Measurements from ENCODE around the gene TNS4.

The TNS4 gene

DNA sequence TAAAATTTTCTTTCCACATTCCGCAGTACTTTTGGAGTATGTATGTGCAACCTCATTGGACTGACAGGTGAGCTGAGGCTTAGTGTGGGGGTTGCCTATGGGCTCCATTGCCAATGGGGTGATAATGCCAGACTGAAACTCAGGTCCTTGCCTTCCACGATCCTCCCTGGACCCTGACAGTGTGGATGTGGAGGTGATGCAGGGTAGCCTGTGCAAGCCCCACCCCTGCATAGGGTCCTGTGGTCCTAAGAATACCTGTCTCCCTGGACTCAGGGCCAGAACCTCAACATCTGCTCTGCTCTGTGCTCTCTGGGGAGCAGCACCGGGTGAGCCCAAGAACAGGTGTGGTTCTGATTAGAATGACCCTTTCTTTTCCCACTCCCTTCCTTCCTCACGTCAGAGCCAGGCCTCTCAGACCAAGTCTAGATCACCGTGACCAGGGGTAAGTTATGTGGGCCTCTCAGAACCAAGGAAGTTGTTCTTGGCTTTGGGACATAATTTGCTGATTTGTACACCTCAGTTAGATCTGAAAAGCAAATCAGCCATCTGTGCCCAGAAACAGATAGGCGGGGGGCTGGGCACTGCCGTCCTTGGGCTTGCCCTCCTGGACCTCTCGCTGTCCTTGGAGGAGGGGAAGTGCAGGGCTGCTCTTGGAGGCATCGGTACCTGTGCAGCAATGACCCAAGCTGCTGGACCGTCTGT lies 8.4 kb upstream of the TNS4 start:
- Histone ChIP-seq H3K27me3 (ENCODE audit: control insufficient read depth, insufficient read depth, low read length) (no peaks in the 10 kb centered on the region), H3K9me3 (ENCODE audit: control insufficient read depth, low read length) (no peaks in the 10 kb centered on the region), H3K9ac (ENCODE audit: low read length) (no peak overlapping the region), H3K4me3 (ENCODE audit: low read length) (no peak overlapping the region), H3K4me1 (ENCODE audit: control insufficient read depth, insufficient read depth, low read length) (no peaks in the 10 kb centered on the region), H3K36me3 (ENCODE audit: control insufficient read depth, insufficient read depth, low read length) (no peaks in the 10 kb centered on the region)

DNA sequence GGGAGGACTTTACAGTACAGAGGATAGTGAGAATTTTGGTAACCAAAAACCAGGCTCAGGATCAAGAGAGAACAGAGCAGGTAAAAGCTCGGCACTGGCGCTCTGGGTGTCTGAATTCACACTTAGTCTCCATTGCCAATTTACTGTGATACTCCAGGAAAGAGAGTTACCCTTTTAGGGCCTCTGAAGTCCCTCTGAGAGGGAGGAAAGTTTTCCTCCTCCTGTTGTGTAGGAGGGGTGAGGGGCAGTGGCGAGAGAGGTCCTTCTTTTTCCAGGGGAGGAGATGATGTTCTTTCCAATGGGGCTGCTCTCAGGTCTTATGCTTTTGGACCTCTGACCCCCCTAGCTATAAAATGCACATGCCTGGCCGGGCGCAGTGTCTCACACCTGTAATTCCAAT lies 5.4 kb upstream of the TNS4 start:
- H3K27me3 ChIP-seq (ENCODE audit: control insufficient read depth, insufficient read depth, low read length): no peaks in the 10 kb centered on the region

DNA sequence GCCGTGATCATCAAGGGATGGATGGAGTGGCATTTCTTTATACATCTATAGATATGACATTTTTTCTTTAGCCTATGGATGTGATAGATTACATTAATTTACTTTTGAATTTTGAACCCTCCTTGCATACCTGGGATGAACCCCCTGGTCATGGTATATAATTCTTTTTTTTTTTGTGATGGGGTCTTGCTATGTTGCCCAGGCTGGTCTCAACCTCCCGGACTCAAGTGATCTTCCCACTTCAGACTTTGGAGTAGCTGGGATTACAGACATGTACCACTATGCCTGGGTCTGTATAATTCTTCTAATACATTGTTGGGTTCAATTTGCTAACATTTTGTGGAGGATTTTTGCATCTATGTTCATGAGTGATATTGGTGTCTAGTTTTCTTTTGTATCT lies 1.7 kb upstream of the TNS4 start:
- H3K9ac ChIP-seq (ENCODE audit: low read length): no peak overlapping the region
- H3K4me1 ChIP-seq (ENCODE audit: control insufficient read depth, insufficient read depth, low read length): peaks cover 34% of the 10 kb centered on the region
- no peak overlapping the region for H3K4me3 ChIP-seq (ENCODE audit: low read length)
- H3K27me3 ChIP-seq (ENCODE audit: control insufficient read depth, insufficient read depth, low read length): no peaks in the 10 kb centered on the region
- no peaks in the 10 kb centered on the region for H3K36me3 ChIP-seq (ENCODE audit: control insufficient read depth, insufficient read depth, low read length)
- H3K9me3 ChIP-seq (ENCODE audit: control insufficient read depth, low read length): no peaks in the 10 kb centered on the region

More for the DNA sequence above, 5.4 kb upstream of the TNS4 start:
- H3K9ac ChIP-seq (ENCODE audit: low read length): no peak overlapping the region
- H3K4me1 ChIP-seq (ENCODE audit: control insufficient read depth, insufficient read depth, low read length): peaks cover 4% of the 10 kb centered on the region
- H3K36me3 ChIP-seq (ENCODE audit: control insufficient read depth, insufficient read depth, low read length): no peaks in the 10 kb centered on the region
- no peaks in the 10 kb centered on the region for H3K9me3 ChIP-seq (ENCODE audit: control insufficient read depth, low read length)
- H3K4me3 ChIP-seq (ENCODE audit: low read length): no peak overlapping the region

DNA sequence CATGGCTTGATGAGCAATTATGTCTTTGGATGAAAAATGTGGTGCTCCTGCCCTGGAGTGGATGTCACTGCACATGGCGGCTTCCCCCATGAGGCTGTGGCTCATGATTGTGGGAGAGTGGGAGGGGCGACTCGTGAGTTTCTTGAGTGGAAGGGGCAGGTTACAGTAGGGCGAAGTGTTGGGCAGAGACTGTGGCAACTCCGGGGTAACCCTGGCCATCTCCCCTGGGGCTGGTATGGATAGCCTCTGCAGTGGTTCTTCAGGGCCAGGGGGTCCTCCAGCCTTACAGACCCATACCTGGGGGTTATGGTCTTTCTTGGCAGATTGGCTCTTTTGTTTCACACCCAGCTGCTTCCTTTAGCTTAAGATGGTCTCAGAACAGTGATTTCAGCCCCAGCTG lies 1.3 kb upstream of the TNS4 start:
- H3K36me3 ChIP-seq (ENCODE audit: control insufficient read depth, insufficient read depth, low read length): no peaks in the 10 kb centered on the region
- H3K9me3 ChIP-seq (ENCODE audit: control insufficient read depth, low read length): no peaks in the 10 kb centered on the region
- no peaks in the 10 kb centered on the region for H3K27me3 ChIP-seq (ENCODE audit: control insufficient read depth, insufficient read depth, low read length)
- H3K4me1 ChIP-seq (ENCODE audit: control insufficient read depth, insufficient read depth, low read length): peaks cover 38% of the 10 kb centered on the region
- no peak overlapping the region for H3K4me3 ChIP-seq (ENCODE audit: low read length)
- H3K9ac ChIP-seq (ENCODE audit: low read length): no peak overlapping the region

- peak overlapping the region; percentile 5 for H3K9ac ChIP-seq (ENCODE audit: low read length)
Observed at GRCh38 chr17:40500709-40501108, 714 bp downstream of the TNS4 start.

DNA sequence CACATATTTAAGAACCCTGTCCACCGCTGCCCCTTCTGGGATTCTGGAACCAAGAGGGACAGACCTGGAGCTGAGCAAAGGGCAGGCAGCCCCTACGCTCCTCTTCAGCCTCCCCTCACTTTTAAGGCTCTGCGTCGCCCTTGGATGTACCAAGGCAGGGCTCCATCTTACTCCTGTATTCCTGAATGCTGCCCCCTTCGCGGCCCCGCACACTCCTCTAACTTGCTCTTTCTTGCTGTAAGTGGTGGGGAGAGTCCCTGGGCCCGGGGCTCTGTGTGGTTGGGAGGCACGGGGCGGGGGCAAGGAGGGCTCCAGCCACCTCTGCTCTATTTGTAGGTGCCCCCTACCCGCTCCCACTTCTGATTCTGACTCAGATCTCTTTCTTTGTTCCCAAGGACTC lies 1.2 kb downstream of the TNS4 start:
- Histone ChIP-seq H3K9ac (ENCODE audit: low read length) (peak overlapping the region; percentile 5), H3K9me3 (ENCODE audit: control insufficient read depth, low read length) (no peaks in the 10 kb centered on the region), H3K4me3 (ENCODE audit: low read length) (peak overlapping the region; percentile 28), H3K4me1 (ENCODE audit: control insufficient read depth, insufficient read depth, low read length) (peaks cover 41% of the 10 kb centered on the region), H3K36me3 (ENCODE audit: control insufficient read depth, insufficient read depth, low read length) (no peaks in the 10 kb centered on the region), H3K27me3 (ENCODE audit: control insufficient read depth, insufficient read depth, low read length) (no peaks in the 10 kb centered on the region)

More at GRCh38 chr17:40500709-40501108, 714 bp downstream of the TNS4 start:
- no peak overlapping the region for H3K4me3 ChIP-seq (ENCODE audit: low read length)
- no peaks in the 10 kb centered on the region for H3K9me3 ChIP-seq (ENCODE audit: control insufficient read depth, low read length)
- no peaks in the 10 kb centered on the region for H3K36me3 ChIP-seq (ENCODE audit: control insufficient read depth, insufficient read depth, low read length)
- H3K27me3 ChIP-seq (ENCODE audit: control insufficient read depth, insufficient read depth, low read length): no peaks in the 10 kb centered on the region
- H3K4me1 ChIP-seq (ENCODE audit: control insufficient read depth, insufficient read depth, low read length): peaks cover 41% of the 10 kb centered on the region

- peak overlapping the region; percentile 48 for H3K9ac ChIP-seq (ENCODE audit: low read length)
- no peaks in the 10 kb centered on the region for H3K36me3 ChIP-seq (ENCODE audit: control insufficient read depth, insufficient read depth, low read length)
- no peaks in the 10 kb centered on the region for H3K9me3 ChIP-seq (ENCODE audit: control insufficient read depth, low read length)
- no peaks in the 10 kb centered on the region for H3K27me3 ChIP-seq (ENCODE audit: control insufficient read depth, insufficient read depth, low read length)
- H3K4me3 ChIP-seq (ENCODE audit: low read length): peak overlapping the region; percentile 28
- H3K4me1 ChIP-seq (ENCODE audit: control insufficient read depth, insufficient read depth, low read length): peaks cover 41% of the 10 kb centered on the region
Observed at GRCh38 chr17:40499551-40500189, 1.8 kb downstream of the TNS4 start.

- no peak overlapping the region for H3K4me3 ChIP-seq (ENCODE audit: low read length)
Observed at GRCh38 chr17:40498281-40499084, 2.9 kb downstream of the TNS4 start.

DNA sequence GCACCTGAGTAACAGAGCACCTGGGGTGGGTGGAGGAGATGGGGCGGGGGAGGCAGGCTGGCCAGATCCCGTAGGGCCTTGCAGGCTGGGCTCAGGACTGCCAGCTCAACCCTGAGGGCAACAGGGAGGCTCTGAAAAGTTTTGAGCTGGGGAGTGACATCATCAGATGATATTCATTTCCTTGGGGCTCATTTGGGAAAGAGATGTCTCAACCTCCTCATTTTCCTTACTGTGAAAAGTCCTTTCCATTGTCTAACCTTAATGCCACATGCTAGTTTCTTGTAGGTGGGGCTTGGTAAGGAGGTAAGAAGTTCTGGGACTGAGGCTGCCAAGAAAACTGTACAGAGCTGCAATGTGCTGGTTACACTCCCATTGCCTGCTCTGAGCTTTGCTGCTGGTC lies 3.7 kb downstream of the TNS4 start:
- Histone ChIP-seq H3K4me3 (ENCODE audit: low read length) (no peak overlapping the region), H3K36me3 (ENCODE audit: control insufficient read depth, insufficient read depth, low read length) (no peaks in the 10 kb centered on the region), H3K27me3 (ENCODE audit: control insufficient read depth, insufficient read depth, low read length) (no peaks in the 10 kb centered on the region), H3K9ac (ENCODE audit: low read length) (no peak overlapping the region), H3K4me1 (ENCODE audit: control insufficient read depth, insufficient read depth, low read length) (peaks cover 41% of the 10 kb centered on the region), H3K9me3 (ENCODE audit: control insufficient read depth, low read length) (no peaks in the 10 kb centered on the region)

More at GRCh38 chr17:40498281-40499084, 2.9 kb downstream of the TNS4 start:
- Histone ChIP-seq H3K27me3 (ENCODE audit: control insufficient read depth, insufficient read depth, low read length) (no peaks in the 10 kb centered on the region), H3K9me3 (ENCODE audit: control insufficient read depth, low read length) (no peaks in the 10 kb centered on the region), H3K4me1 (ENCODE audit: control insufficient read depth, insufficient read depth, low read length) (peaks cover 41% of the 10 kb centered on the region), H3K36me3 (ENCODE audit: control insufficient read depth, insufficient read depth, low read length) (no peaks in the 10 kb centered on the region), H3K9ac (ENCODE audit: low read length) (no peak overlapping the region)

GRCh38 chr17:40496634-40497420 lies 4.6 kb downstream of the TNS4 start:
- H3K27me3 ChIP-seq (ENCODE audit: control insufficient read depth, insufficient read depth, low read length): no peaks in the 10 kb centered on the region

GRCh38 chr17:40496170-40496569 lies 5.3 kb downstream of the TNS4 start:
- H3K36me3 ChIP-seq (ENCODE audit: control insufficient read depth, insufficient read depth, low read length): no peaks in the 10 kb centered on the region
- no peaks in the 10 kb centered on the region for H3K27me3 ChIP-seq (ENCODE audit: control insufficient read depth, insufficient read depth, low read length)
- H3K9ac ChIP-seq (ENCODE audit: low read length): no peak overlapping the region
- H3K9me3 ChIP-seq (ENCODE audit: control insufficient read depth, low read length): no peaks in the 10 kb centered on the region
- H3K4me3 ChIP-seq (ENCODE audit: low read length): no peak overlapping the region
- peaks cover 33% of the 10 kb centered on the region for H3K4me1 ChIP-seq (ENCODE audit: control insufficient read depth, insufficient read depth, low read length)

More at GRCh38 chr17:40496634-40497420, 4.6 kb downstream of the TNS4 start:
- Histone ChIP-seq H3K36me3 (ENCODE audit: control insufficient read depth, insufficient read depth, low read length) (no peaks in the 10 kb centered on the region), H3K9me3 (ENCODE audit: control insufficient read depth, low read length) (no peaks in the 10 kb centered on the region), H3K9ac (ENCODE audit: low read length) (no peak overlapping the region), H3K4me1 (ENCODE audit: control insufficient read depth, insufficient read depth, low read length) (peaks cover 37% of the 10 kb centered on the region), H3K4me3 (ENCODE audit: low read length) (no peak overlapping the region)

All from mucosa of stomach (tissue), 1 donor.